Endothelial cell (in vitro differentiated cells): ENCODE data around the gene TBC1D1. TPM values are rescaled to one million over a fixed set of nuclear protein-coding genes. Genes with fewer than 3 reads are reported as not detected.

ENCODE experiments used
- DNase-seq: peaks from one replicate; pipeline ENCODE4 v3.0.0; 2021; ENCODE audit warnings: low spot score
- H3K27ac Mint-ChIP-seq: one replicate; pipeline ENCODE4 v1.8.0; 2021; ENCODE audit warnings: mixed read lengths, inconsistent platforms; ENCODE audit not compliant: unreplicated experiment
- H3K27me3 Mint-ChIP-seq: one replicate; pipeline ENCODE4 v1.8.0; 2021; ENCODE audit warnings: mild to moderate bottlenecking, moderate library complexity, mixed read lengths, inconsistent platforms; ENCODE audit not compliant: unreplicated experiment
- H3K36me3 Mint-ChIP-seq: one replicate; pipeline ENCODE4 v1.8.0; 2021; ENCODE audit warnings: mild to moderate bottlenecking, low read depth, mixed read lengths, inconsistent platforms; ENCODE audit not compliant: unreplicated experiment
- H3K4me1 Mint-ChIP-seq: one replicate; pipeline ENCODE4 v1.8.0; 2021; ENCODE audit warnings: mild to moderate bottlenecking, mixed read lengths, inconsistent platforms; ENCODE audit not compliant: unreplicated experiment
- H3K4me3 Mint-ChIP-seq: one replicate; pipeline ENCODE4 v1.8.0; 2021; ENCODE audit warnings: mild to moderate bottlenecking, mixed read lengths, inconsistent platforms; ENCODE audit not compliant: unreplicated experiment
- H3K9me3 Mint-ChIP-seq: one replicate; pipeline ENCODE4 v1.8.0; 2021; ENCODE audit warnings: mixed read lengths, inconsistent platforms; ENCODE audit not compliant: unreplicated experiment
- total RNA-seq: library from RNA; stranded (reverse); fragmentation: NEBNext Ultra II Directional; extraction: Animal tissue kit (Norgen Biotek cat#: 25700); gene quantifications from one replicate; pipeline ENCODE4 v1.2.1, GENCODE V29; 2021; ENCODE audit not compliant: unreplicated experiment
- TF ChIP-seq, protein P1 (sequence below): fragments of 200-600 bp; sonication (generic); IDR thresholded peaks from one replicate; pipeline ENCODE4 v1.5.0; 2021; ENCODE audit warnings: antibody characterized with exemption; ENCODE audit not compliant: unreplicated experiment

TBC1D1 gene
- total RNA-seq, 1 donor from 2014 or later = 139 TPM

DNA sequence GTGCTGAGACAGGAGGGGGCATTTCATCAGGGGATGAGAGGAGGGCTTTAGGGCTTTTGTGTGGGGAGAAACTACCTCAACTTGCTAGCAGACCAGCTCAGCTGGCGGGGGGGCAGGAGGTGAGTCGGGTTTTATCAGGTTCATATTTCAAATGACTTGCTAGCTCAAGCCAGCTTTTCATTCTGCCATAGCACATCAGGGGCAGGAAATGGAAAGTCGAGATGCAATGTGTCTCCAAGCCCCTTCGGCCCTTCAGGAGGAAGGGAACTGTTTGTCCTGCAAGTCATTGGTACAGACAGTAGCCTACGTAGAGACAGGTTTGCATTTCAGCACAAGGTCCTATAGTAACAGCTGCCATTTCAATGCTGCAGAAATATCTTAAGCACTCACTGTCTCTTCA is 263.4 kb downstream of the TBC1D1 start:
- TF ChIP-seq, protein P1, sequence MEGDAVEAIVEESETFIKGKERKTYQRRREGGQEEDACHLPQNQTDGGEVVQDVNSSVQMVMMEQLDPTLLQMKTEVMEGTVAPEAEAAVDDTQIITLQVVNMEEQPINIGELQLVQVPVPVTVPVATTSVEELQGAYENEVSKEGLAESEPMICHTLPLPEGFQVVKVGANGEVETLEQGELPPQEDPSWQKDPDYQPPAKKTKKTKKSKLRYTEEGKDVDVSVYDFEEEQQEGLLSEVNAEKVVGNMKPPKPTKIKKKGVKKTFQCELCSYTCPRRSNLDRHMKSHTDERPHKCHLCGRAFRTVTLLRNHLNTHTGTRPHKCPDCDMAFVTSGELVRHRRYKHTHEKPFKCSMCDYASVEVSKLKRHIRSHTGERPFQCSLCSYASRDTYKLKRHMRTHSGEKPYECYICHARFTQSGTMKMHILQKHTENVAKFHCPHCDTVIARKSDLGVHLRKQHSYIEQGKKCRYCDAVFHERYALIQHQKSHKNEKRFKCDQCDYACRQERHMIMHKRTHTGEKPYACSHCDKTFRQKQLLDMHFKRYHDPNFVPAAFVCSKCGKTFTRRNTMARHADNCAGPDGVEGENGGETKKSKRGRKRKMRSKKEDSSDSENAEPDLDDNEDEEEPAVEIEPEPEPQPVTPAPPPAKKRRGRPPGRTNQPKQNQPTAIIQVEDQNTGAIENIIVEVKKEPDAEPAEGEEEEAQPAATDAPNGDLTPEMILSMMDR = no peak
- peaks cover 3% of the 10 kb centered on the region for H3K36me3 Mint-ChIP-seq
- peaks cover 19% of the 10 kb centered on the region for H3K4me1 Mint-ChIP-seq
- H3K9me3 Mint-ChIP-seq = no peaks in the 10 kb centered on the region
- H3K4me3 Mint-ChIP-seq = no peak overlapping the region
- peaks cover 1% of the 10 kb centered on the region for H3K27me3 Mint-ChIP-seq
- no peak for DNase-seq
- no peak overlapping the region for H3K27ac Mint-ChIP-seq

DNA sequence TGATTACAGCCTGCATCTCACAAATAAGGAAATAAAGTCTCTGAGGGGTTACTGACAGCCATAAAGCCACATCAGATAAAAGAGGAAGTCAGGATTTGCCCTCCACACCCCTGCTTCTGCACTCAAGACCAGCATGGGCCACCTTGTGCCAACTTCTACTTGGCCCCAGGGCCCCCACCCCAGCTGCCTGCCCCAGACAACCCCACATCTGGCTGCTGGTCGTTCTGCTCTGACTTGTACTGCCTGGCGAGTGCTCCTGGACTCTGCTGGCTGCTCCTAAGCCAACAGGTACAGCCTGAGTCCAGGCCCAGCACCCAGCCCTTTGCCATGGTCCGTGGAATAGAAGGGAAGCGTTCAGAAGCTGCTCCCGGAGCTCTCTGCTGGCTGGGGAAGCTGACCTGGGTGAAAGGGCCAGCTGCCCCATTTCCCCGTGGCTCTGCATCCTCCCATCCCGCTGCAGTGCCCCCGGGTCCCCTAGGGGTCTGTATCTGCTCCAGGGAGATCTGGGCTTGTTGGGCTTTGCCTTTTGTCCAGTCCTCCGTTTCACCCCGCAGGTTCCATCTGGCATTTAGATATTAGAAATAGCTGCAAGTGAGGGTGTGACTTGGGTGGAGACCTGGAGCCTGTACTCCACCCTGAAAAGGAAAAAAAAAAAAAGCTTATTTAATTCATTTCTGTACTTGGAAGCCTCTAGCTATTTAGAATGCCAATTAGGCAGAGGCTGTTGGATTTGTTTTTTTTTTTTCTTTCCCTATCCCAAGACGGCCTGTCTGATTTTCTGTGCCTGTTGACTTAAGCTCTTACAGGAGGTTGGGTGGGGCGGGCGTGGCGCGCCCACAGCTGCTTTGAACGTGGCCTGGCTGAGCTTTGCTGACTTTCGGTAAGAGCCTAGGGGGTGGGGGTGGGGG is 264.1 kb downstream of the TBC1D1 start:
- no peak for DNase-seq
- Mint-ChIP-seq H3K27me3 (peaks cover 1% of the 10 kb centered on the region), H3K4me3 (no peak overlapping the region), H3K9me3 (no peaks in the 10 kb centered on the region), H3K27ac (no peak overlapping the region), H3K36me3 (no peaks in the 10 kb centered on the region), H3K4me1 (peaks cover 12% of the 10 kb centered on the region)
- TF ChIP-seq, protein P1 = no peak

DNA sequence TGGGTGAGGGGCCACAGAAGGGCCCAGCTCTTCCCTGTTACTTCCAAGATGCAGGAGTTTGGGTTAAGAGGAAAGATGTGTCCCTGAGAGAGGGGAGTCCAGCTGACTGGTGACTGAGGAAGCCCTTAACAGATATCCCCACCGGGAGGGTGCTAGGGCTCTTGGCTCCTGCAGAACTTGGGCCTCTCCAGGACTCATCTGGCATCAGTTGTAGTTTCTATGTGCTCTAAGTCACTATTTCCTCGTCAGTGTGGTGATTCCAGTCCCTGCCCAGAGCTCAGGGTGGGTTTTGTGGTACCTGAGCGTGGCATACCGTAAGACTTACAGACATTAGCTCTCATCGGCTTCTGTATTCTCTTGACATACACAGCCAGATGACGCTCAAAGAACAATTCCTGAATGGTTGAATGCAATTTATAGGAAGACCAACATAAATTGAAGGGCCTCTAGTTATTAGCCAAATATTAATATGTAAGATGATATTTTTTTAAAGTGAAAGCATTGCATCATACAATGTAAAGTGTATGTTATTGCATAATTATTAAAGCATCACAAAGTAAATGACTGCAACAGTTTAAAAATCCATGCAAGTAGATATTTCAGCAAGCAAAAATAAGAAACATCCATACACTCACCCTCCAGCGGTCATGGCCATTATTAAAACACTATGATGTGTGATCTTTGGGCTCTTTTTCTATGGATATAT is 264.9 kb downstream of the TBC1D1 start:
- peaks cover 1% of the 10 kb centered on the region for H3K27me3 Mint-ChIP-seq
- peaks cover 14% of the 10 kb centered on the region for H3K4me1 Mint-ChIP-seq
- TF ChIP-seq, protein P1 = no peak
- DNase-seq = no peak
- H3K4me3 Mint-ChIP-seq = no peak overlapping the region
- H3K27ac Mint-ChIP-seq = no peak overlapping the region
- H3K9me3 Mint-ChIP-seq = no peaks in the 10 kb centered on the region
- H3K36me3 Mint-ChIP-seq = no peaks in the 10 kb centered on the region

GRCh38 chr4:38157592-38157991 is 266.7 kb downstream of the TBC1D1 start:
- H3K27ac Mint-ChIP-seq = no peak overlapping the region
- peaks cover 3% of the 10 kb centered on the region for H3K27me3 Mint-ChIP-seq
- no peaks in the 10 kb centered on the region for H3K9me3 Mint-ChIP-seq
- DNase-seq = no peak
- TF ChIP-seq, protein P1 = no peak
- H3K4me1 Mint-ChIP-seq = peaks cover 30% of the 10 kb centered on the region
- H3K4me3 Mint-ChIP-seq = no peak overlapping the region
- H3K36me3 Mint-ChIP-seq = no peaks in the 10 kb centered on the region
